HepG2 (cell line): ENCODE results near the gene CCDC33.

Source experiments
- DRAP1 ChIP-seq: IDR thresholded peaks from 2 replicates; pipeline ENCODE4 v1.6.1; 2016; ENCODE audit warnings: missing genetic modification reagents, missing compliant biosample characterization
- GMEB1 ChIP-seq: sonication (generic); formaldehyde crosslinking; IDR thresholded peaks from 2 replicates; pipeline ENCODE4 v1.5.1; 2020; ENCODE audit warnings: missing genetic modification reagents, mild to moderate bottlenecking, borderline replicate concordance
- MAX ChIP-seq: IDR thresholded peaks from 2 replicates; pipeline ENCODE4 v1.6.1; 2012; ENCODE audit warnings: inconsistent platforms
- NFKB2 ChIP-seq: sonication (generic); formaldehyde crosslinking; IDR thresholded peaks from 2 replicates; pipeline ENCODE4 v1.4.0; 2020; ENCODE audit warnings: missing genetic modification reagents, borderline replicate concordance
- NKX3-1 ChIP-seq: sonication (generic); formaldehyde crosslinking; IDR thresholded peaks from 2 replicates; pipeline ENCODE4 v1.5.0; 2020; ENCODE audit warnings: missing genetic modification reagents
- ZNF646 ChIP-seq: sonication (generic); formaldehyde crosslinking; IDR thresholded peaks from 2 replicates; pipeline ENCODE4 v1.9.0; 2021; ENCODE audit warnings: mild to moderate bottlenecking, missing genetic modification reagents

GRCh38 chr15:74384881-74385643 lies 148.9 kb downstream of the CCDC33 start:
- TF ChIP-seq MAX: no peak
- no peak for TF ChIP-seq ZNF646
- TF ChIP-seq DRAP1 (CRISPR knock-in tag): no peak
- TF ChIP-seq GMEB1: no peak
- TF ChIP-seq NFKB2 (CRISPR knock-in tag): no peak
- TF ChIP-seq NKX3-1 (CRISPR knock-in tag): no peak
